HCT116 (cell line): Measurements from ENCODE around the gene BCR. TPM values are rescaled to one million over a fixed set of nuclear protein-coding genes. Genes with fewer than 3 reads are reported as not detected.

Source experiments
- ATAC-seq: fragments of 200-7000 bp; cut with Tn5 transposase; 2 replicates; pipeline ENCODE4 v1.9.1; 2020; ENCODE audit warnings: mild to moderate bottlenecking, moderate library complexity
- BruUV-seq: library from RNA; stranded (reverse); fragments of 400-500 nt; replicated peaks from 2 replicates; lab custom pipeline; 2021; lab: Mats Ljungman, UMichigan
- CTCF ChIA-PET: fragments of 300-600 bp; sonication (Branson Sonifier 250); formaldehyde crosslinking; loops from one replicate; lab custom pipeline; 2021; ENCODE audit warnings: antibody characterized with exemption; lab: Charles Lee
- POLR2A ChIA-PET: fragments of 300-600, 350-600 bp; sonication (Branson Sonifier 250); formaldehyde crosslinking; loops from one replicate; lab custom pipeline; 2021; ENCODE audit warnings: antibody characterized with exemption; lab: Charles Lee
- RAD21 ChIA-PET, 2 experiments: fragments of 300-600 bp; sonication (Branson Sonifier 250); formaldehyde crosslinking; loops; one replicate each; lab custom pipeline; 2023; ENCODE audit warnings: low total read pairs in 2 of 2; ENCODE audit not compliant: uncharacterized antibody in 2 of 2, unreplicated experiment in 2 of 2, low non-redundant PET in 1 of 2; lab: Charles Lee
- DNase-seq: peaks from one replicate; pipeline ENCODE4 v3.0.0-alpha.2; 2010; ENCODE audit warnings: low read depth, low spot score
- H2AFZ ChIP-seq: fragments of 200-600 bp; shearing (Covaris generic), sonication (generic); 2 replicates; pipeline ENCODE4 v1.6.1; 2017; ENCODE audit warnings: low read depth, mixed run types, mixed read lengths, antibody characterized with exemption, low read length; ENCODE audit not compliant: poor library complexity, severe bottlenecking
- H3K27ac ChIP-seq: 2 replicates; pipeline ENCODE4 v1.5.1; 2012; ENCODE audit warnings: low read depth, low read length
- H3K27me3 ChIP-seq: fragments of 200-600 bp; sonication (generic); 2 replicates; pipeline ENCODE4 v1.6.1; 2016; ENCODE audit warnings: mixed run types, low read length, mixed read lengths; ENCODE audit not compliant: insufficient read depth
- H3K36me3 ChIP-seq, 2 experiments: fragments of 200-500 bp in 1 of 2; fragments of 200-600 bp in 1 of 2; sonication (Bioruptor generic) in 1 of 2; sonication (generic) in 1 of 2; 2 replicates each; pipeline versions ENCODE4 v1.5.1 to v1.6.1; 2014 to 2016; ENCODE audit warnings: low read length in 2 of 2, inconsistent platforms in 1 of 2, mixed read lengths in 1 of 2, mixed run types in 1 of 2; ENCODE audit not compliant: insufficient read depth in 2 of 2, control insufficient read depth in 1 of 2
- H3K4me1 ChIP-seq, 2 experiments: fragments of 200-600 bp in 1 of 2; sonication (generic) in 1 of 2; 2 replicates each; pipeline versions ENCODE4 v1.5.1 to v1.6.1; 2012 to 2017; ENCODE audit warnings: low read length in 2 of 2, inconsistent platforms in 1 of 2, mild to moderate bottlenecking in 1 of 2, mixed read lengths in 1 of 2, mixed run types in 1 of 2, moderate library complexity in 1 of 2; ENCODE audit not compliant: insufficient read depth in 2 of 2, control insufficient read depth in 1 of 2
- H3K4me2 ChIP-seq: fragments of 200-600 bp; sonication (generic); 2 replicates; pipeline ENCODE4 v1.6.1; 2017; ENCODE audit warnings: mixed run types, low read length, mixed read lengths
- H3K4me3 ChIP-seq, 2 experiments: fragments of 200-600 bp in 1 of 2; sonication (generic) in 1 of 2; replicated peaks in 1 of 2; 2 replicates each; pipeline ENCODE4 v1.5.1; 2011 to 2016; ENCODE audit warnings: low read length in 2 of 2, control low read depth in 1 of 2, low read depth in 1 of 2, mild to moderate bottlenecking in 1 of 2, mixed read lengths in 1 of 2, mixed run types in 1 of 2
- H3K79me2 ChIP-seq: fragments of 200-600 bp; sonication (generic); 2 replicates; pipeline ENCODE4 v1.6.1; 2017; ENCODE audit warnings: mild to moderate bottlenecking, mixed run types, low read length, moderate library complexity, mixed read lengths; ENCODE audit not compliant: insufficient read depth
- H3K9ac ChIP-seq: fragments of 200-600 bp; sonication (generic); 2 replicates; pipeline ENCODE4 v1.6.1; 2016; ENCODE audit warnings: low read length, mixed read lengths
- H3K9me2 ChIP-seq: fragments of 200-600 bp; sonication (generic), shearing (Covaris generic); 2 replicates; pipeline ENCODE4 v1.6.1; 2017; ENCODE audit warnings: mixed run types, mild to moderate bottlenecking, moderate library complexity; ENCODE audit not compliant: insufficient read depth
- H3K9me3 ChIP-seq, 2 experiments: fragments of 200-500 bp in 1 of 2; fragments of 200-600 bp in 1 of 2; sonication (Bioruptor generic) in 1 of 2; sonication (generic) in 1 of 2; 2 replicates each; pipeline ENCODE4 v1.6.1; 2014 to 2017; ENCODE audit warnings: low read length in 2 of 2, mixed read lengths in 2 of 2, inconsistent platforms in 1 of 2, low read depth in 1 of 2, mild to moderate bottlenecking in 1 of 2, mixed run types in 1 of 2, moderate library complexity in 1 of 2; ENCODE audit not compliant: control insufficient read depth in 1 of 2, insufficient read depth in 1 of 2
- H4K20me1 ChIP-seq: fragments of 200-600 bp; sonication (generic), shearing (Covaris generic); 2 replicates; pipeline ENCODE4 v1.6.1; 2017; ENCODE audit warnings: mixed run types, mild to moderate bottlenecking, moderate library complexity; ENCODE audit not compliant: insufficient read depth
- EGR1 ChIP-seq: IDR thresholded peaks from 2 replicates; pipeline ENCODE4 v1.6.1; 2012; ENCODE audit warnings: low read depth
- MAX ChIP-seq: IDR thresholded peaks from 2 replicates; pipeline ENCODE4 v1.6.1; 2012
- POLR2A ChIP-seq: IDR thresholded peaks from 2 replicates; pipeline ENCODE4 v1.7.0; 2011; ENCODE audit warnings: borderline replicate concordance; ENCODE audit not compliant: insufficient read depth, insufficient read length; ENCODE audit errors: extremely low read depth
- SIN3A ChIP-seq: IDR thresholded peaks from 2 replicates; pipeline ENCODE4 v1.6.1; 2012; ENCODE audit warnings: low read depth
- SP1 ChIP-seq: IDR thresholded peaks from 2 replicates; pipeline ENCODE4 v1.6.1; 2012; ENCODE audit warnings: low read depth
- TCF7L2 ChIP-seq: IDR thresholded peaks from 2 replicates; pipeline ENCODE4 v1.7.0; 2011; ENCODE audit warnings: borderline replicate concordance, inconsistent platforms; ENCODE audit not compliant: insufficient read depth, insufficient read length; ENCODE audit errors: extremely low read depth
- ZBTB33 ChIP-seq: IDR thresholded peaks from 2 replicates; pipeline ENCODE4 v1.6.1; 2011; ENCODE audit warnings: mild to moderate bottlenecking, low read length, moderate library complexity; ENCODE audit not compliant: insufficient replicate concordance; ENCODE audit errors: extremely low read depth
- ZNF274 ChIP-seq: fragments of 200-500 bp; sonication (Bioruptor generic); IDR thresholded peaks from 2 replicates; pipeline ENCODE4 v1.6.1; 2014; ENCODE audit warnings: mild to moderate bottlenecking, low read depth, low read length, inconsistent platforms
- intact Hi-C: fragments of 100-400 bp; cut with micrococcal nuclease; formaldehyde crosslinking; loops from 2 replicates; pipeline ENCODE4 v1.10.0; 2022
- total RNA-seq: library from RNA; stranded (reverse); gene quantifications from one replicate; pipeline ENCODE4 v1.2.1, GENCODE V29; 2021; ENCODE audit not compliant: unreplicated experiment

Gene BCR
- total RNA-seq, 1 experiment from 2014 or later, result 39.7 TPM

GRCh38 chr22:23261900-23262450, 81.7 kb downstream of the BCR start:
- intact Hi-C loops, result no loop called here
- TF ChIP-seq ZBTB33, result no peak
- no peak for TF ChIP-seq ZNF274
- no peak for TF ChIP-seq EGR1
- no peak for TF ChIP-seq MAX
- TF ChIP-seq POLR2A, result no peak
- TF ChIP-seq TCF7L2, result no peak
- TF ChIP-seq SIN3A, result no peak
- TF ChIP-seq SP1, result no peak
- ATAC-seq, result no peak
- DNase-seq, result no peak
- no peak overlapping the region for H3K9ac ChIP-seq
- no peaks in the 10 kb centered on the region for H3K27me3 ChIP-seq
- CTCF ChIA-PET, result no interaction called here
- no peak overlapping the region for H3K4me2 ChIP-seq
- no peak overlapping the region for H2AFZ ChIP-seq
- BruUV-seq, result no TSS peak
- H3K79me2 ChIP-seq, result peaks cover 8% of the 10 kb centered on the region; the same call in 1 of the 2 replicates
- RAD21 ChIA-PET, result no interaction called here
- H3K9me2 ChIP-seq, result no peaks in the 10 kb centered on the region
- H3K4me1 ChIP-seq, result no peaks in the 10 kb centered on the region; a peak in 1 of 4 replicates
- H3K4me3 ChIP-seq, result no peak overlapping the region
- H4K20me1 ChIP-seq, result no peaks in the 10 kb centered on the region
- no peaks in the 10 kb centered on the region for H3K9me3 ChIP-seq
- H3K36me3 ChIP-seq, result peaks cover 17 to 24% of the 10 kb centered on the region in 2 experiments
- no peak overlapping the region for H3K27ac ChIP-seq
- POLR2A ChIA-PET, result no interaction called here
